IPS-NIHi11 (cell line): ENCODE results near the gene DGCR8.

ENCODE experiments used
- DNase-seq: peaks from one replicate; pipeline ENCODE4 v3.0.0; 2012; ENCODE audit warnings: mixed read lengths, low spot score

The DGCR8 gene

GRCh38 chr22:20124083-20124787 is 44.2 kb downstream of the DGCR8 start:
- no peak for DNase-seq

- no peak for DNase-seq
Observed at GRCh38 chr22:20125201-20126174, 45.4 kb downstream of the DGCR8 start.

- no peak for DNase-seq
Observed at GRCh38 chr22:20126284-20127029, 46.4 kb downstream of the DGCR8 start.

GRCh38 chr22:20127318-20127868 is 47.4 kb downstream of the DGCR8 start:
- DNase-seq = no peak

- no peak for DNase-seq
Observed at GRCh38 chr22:20127869-20128618, 48.0 kb downstream of the DGCR8 start.

GRCh38 chr22:20128619-20128901 is 48.5 kb downstream of the DGCR8 start:
- no peak for DNase-seq

GRCh38 chr22:20128902-20129746 is 49.1 kb downstream of the DGCR8 start:
- DNase-seq = peak; percentile 61

- no peak for DNase-seq
Observed at GRCh38 chr22:20129747-20130014, 49.6 kb downstream of the DGCR8 start.

- DNase-seq = no peak
Observed at GRCh38 chr22:20130319-20130718, 50.3 kb downstream of the DGCR8 start.

- DNase-seq = peak; percentile 89
Observed at GRCh38 chr22:20130731-20131596, 50.9 kb downstream of the DGCR8 start.

- DNase-seq = no peak
Observed at GRCh38 chr22:20131597-20131858, 51.5 kb downstream of the DGCR8 start, which contains the start of gene ZDHHC8. Gene ZDHHC8 (plus strand): TSS chr22:20131804. CDS start chr22:20131948, 144 bp downstream.

- DNase-seq = peak; percentile 65
Observed at GRCh38 chr22:20131859-20132685, 52.0 kb downstream of the DGCR8 start.

- DNase-seq = no peak
Observed at GRCh38 chr22:20132686-20133246, 52.7 kb downstream of the DGCR8 start.

- DNase-seq = no peak
Observed at GRCh38 chr22:20133930-20134549, 54.0 kb downstream of the DGCR8 start.

- DNase-seq = no peak
Observed at GRCh38 chr22:20135265-20135664, 55.2 kb downstream of the DGCR8 start.

- no peak for DNase-seq
Observed at GRCh38 chr22:20135806-20136602, 56.0 kb downstream of the DGCR8 start.

GRCh38 chr22:20136603-20136873 is 56.5 kb downstream of the DGCR8 start:
- no peak for DNase-seq

GRCh38 chr22:20137113-20137512 is 57.1 kb downstream of the DGCR8 start:
- DNase-seq = no peak
